HG03469 (cell line): ENCODE data around the gene LEAP2.
A peak's percentile ranks its signal among the peaks of the same experiment; 100 is the strongest.
"Not testable (repeated sequence)": the region's sequence is repeated elsewhere in the genome, so short reads cannot be mapped to it uniquely, and the experiment has no call there.

Experiments
- ATAC-seq: cut with Tn5 transposase; IDR thresholded peaks from one replicate; pipeline ENCODE4 v1.9.1; 2021; ENCODE audit warnings: mild to moderate bottlenecking, moderate library complexity, moderate number of reproducible peaks; ENCODE audit not compliant: unreplicated experiment

LEAP2 gene

GRCh38 chr5:132840313-132840712, 33.2 kb upstream of the LEAP2 start:
- ATAC-seq, result no peak

- no peak for ATAC-seq
These were observed 32.6 kb upstream of the LEAP2 start for GRCh38 chr5:132840896-132841295.

- no peak for ATAC-seq
These were observed 32.2 kb upstream of the LEAP2 start for GRCh38 chr5:132841305-132841704.

- ATAC-seq, result no peak
These were observed 25.2 kb upstream of the LEAP2 start for GRCh38 chr5:132848270-132848669.

GRCh38 chr5:132849347-132849746, 24.1 kb upstream of the LEAP2 start:
- no peak for ATAC-seq

GRCh38 chr5:132850066-132850465, 23.4 kb upstream of the LEAP2 start:
- no peak for ATAC-seq

GRCh38 chr5:132853323-132853722, 20.1 kb upstream of the LEAP2 start:
- no peak for ATAC-seq

GRCh38 chr5:132853790-132854189, 19.7 kb upstream of the LEAP2 start:
- ATAC-seq, result no peak

GRCh38 chr5:132854301-132854700, 19.2 kb upstream of the LEAP2 start:
- ATAC-seq, result no peak

- not testable (repeated sequence) for ATAC-seq
These were observed 18.5 kb upstream of the LEAP2 start for GRCh38 chr5:132854992-132855391.

- no peak for ATAC-seq
These were observed 17.5 kb upstream of the LEAP2 start for GRCh38 chr5:132856011-132856410.

- ATAC-seq, result no peak
These were observed 13.5 kb upstream of the LEAP2 start for GRCh38 chr5:132859889-132860437.

- ATAC-seq, result no peak
These were observed 12.7 kb upstream of the LEAP2 start for GRCh38 chr5:132860742-132861141.

GRCh38 chr5:132865668-132866341, 7.7 kb upstream of the LEAP2 start:
- peak; percentile 11 for ATAC-seq

GRCh38 chr5:132866342-132867045, 7.0 kb upstream of the LEAP2 start, which contains the start of the genes GDF9 and UQCRQ:
Gene GDF9 (minus strand): TSS chr5:132866469. CDS start chr5:132864533, 1,936 bp downstream.
Gene UQCRQ (plus strand): TSS chr5:132866642. CDS start chr5:132866882, 240 bp downstream.
- peak; percentile 96 for ATAC-seq

- ATAC-seq, result no peak
These were observed 6.4 kb upstream of the LEAP2 start for GRCh38 chr5:132867046-132867451.

- no peak for ATAC-seq
These were observed 4.7 kb upstream of the LEAP2 start for GRCh38 chr5:132868754-132869153.

- no peak for ATAC-seq
These were observed 2.7 kb upstream of the LEAP2 start for GRCh38 chr5:132870801-132871200.

- no peak for ATAC-seq
These were observed 1.8 kb upstream of the LEAP2 start for GRCh38 chr5:132871459-132872284.

- no peak for ATAC-seq
These were observed 715 bp upstream of the LEAP2 start for GRCh38 chr5:132872788-132873118.

GRCh38 chr5:132873930-132874271, 433 bp downstream of the LEAP2 start:
- ATAC-seq, result no peak
